GM06990 (cell line): ENCODE data around the gene KLC4.
"Not testable (repeated sequence)": the region's sequence is repeated elsewhere in the genome, so short reads cannot be mapped to it uniquely, and the experiment has no call there.

Source experiments
- DNase-seq: peaks from one replicate; pipeline ENCODE4 v3.0.0-alpha.2; 2011; ENCODE audit not compliant: insufficient read length; ENCODE audit errors: extremely low read depth
- H3K27me3 ChIP-seq: replicated peaks from 2 replicates; pipeline ENCODE4 v1.6.0; 2011; ENCODE audit warnings: low read length; ENCODE audit not compliant: control insufficient read depth, insufficient read depth
- H3K36me3 ChIP-seq: 2 replicates; pipeline ENCODE4 v1.5.1; 2011; ENCODE audit warnings: low read length; ENCODE audit not compliant: control insufficient read depth, insufficient read depth
- H3K4me3 ChIP-seq: replicated peaks from 2 replicates; pipeline ENCODE4 v1.5.1; 2011; ENCODE audit warnings: low read depth, mild to moderate bottlenecking, control low read depth, low read length
- CTCF ChIP-seq: IDR thresholded peaks from 2 replicates; pipeline ENCODE4 v1.5.1; 2011; ENCODE audit warnings: low read length, control low read depth, mild to moderate bottlenecking, inconsistent platforms; ENCODE audit not compliant: insufficient read depth, poor library complexity, severe bottlenecking

KLC4 gene

GRCh38 chr6:43037706-43038105 is 21.7 kb upstream of the KLC4 start:
- no peak for TF ChIP-seq CTCF
- no peak overlapping the region for H3K4me3 ChIP-seq
- H3K27me3 ChIP-seq, result no peaks in the 10 kb centered on the region
- no peak for DNase-seq
- peaks cover 27% of the 10 kb centered on the region for H3K36me3 ChIP-seq

GRCh38 chr6:43038727-43039126 is 20.7 kb upstream of the KLC4 start:
- H3K4me3 ChIP-seq, result no peak overlapping the region
- peaks cover 36% of the 10 kb centered on the region for H3K36me3 ChIP-seq
- DNase-seq, result no peak
- H3K27me3 ChIP-seq, result no peaks in the 10 kb centered on the region
- TF ChIP-seq CTCF, result no peak

DNA sequence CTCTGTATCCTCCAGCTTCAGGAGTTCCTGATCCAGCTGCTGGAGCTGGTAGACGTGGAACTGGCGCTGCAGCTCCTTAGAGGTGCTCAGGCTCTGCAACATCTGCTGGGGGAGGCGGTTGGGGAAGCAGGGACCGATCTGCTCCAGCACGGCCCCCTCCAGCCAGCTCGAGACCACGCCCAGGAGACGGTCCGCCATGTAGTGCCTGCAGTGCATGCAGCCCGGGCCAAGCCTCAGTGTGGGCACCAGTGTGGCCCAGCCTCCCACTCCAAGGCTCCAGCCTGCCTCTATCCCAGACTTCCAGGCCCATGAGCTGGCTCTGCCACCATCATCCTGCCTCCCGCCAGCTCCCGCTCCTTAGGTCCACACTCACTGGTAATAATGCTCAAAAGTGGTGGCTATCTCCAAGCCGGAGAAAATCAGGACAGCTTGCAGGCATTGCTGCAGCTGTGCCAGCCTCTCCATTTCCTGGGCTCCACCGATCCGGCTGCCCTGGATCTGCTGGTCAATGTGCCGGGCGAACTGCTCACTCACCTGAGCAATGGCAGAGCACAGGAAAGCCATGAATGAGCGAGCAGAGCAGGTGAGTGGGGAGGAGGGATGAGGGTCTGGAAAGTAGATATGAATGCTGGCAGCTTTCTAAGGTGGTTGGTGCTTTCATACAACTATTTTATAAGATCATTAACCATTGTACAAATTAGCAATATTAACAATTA is 18.7 kb upstream of the KLC4 start:
- Histone ChIP-seq H3K36me3 (peaks cover 34% of the 10 kb centered on the region), H3K27me3 (no peaks in the 10 kb centered on the region), H3K4me3 (no peak overlapping the region)
- no peak for TF ChIP-seq CTCF
- DNase-seq, result no peak

- DNase-seq, H3K4me3 ChIP-seq, H3K27me3 ChIP-seq: not testable (repeated sequence)
- H3K36me3 ChIP-seq, result peaks cover 35% of the 10 kb centered on the region
These were observed 18.0 kb upstream of the KLC4 start for GRCh38 chr6:43041475-43041874.

GRCh38 chr6:43043310-43043709 is 16.1 kb upstream of the KLC4 start:
- no peaks in the 10 kb centered on the region for H3K27me3 ChIP-seq
- no peak overlapping the region for H3K4me3 ChIP-seq
- H3K36me3 ChIP-seq, result peaks cover 34% of the 10 kb centered on the region
- DNase-seq, result no peak
- TF ChIP-seq CTCF, result no peak

DNA sequence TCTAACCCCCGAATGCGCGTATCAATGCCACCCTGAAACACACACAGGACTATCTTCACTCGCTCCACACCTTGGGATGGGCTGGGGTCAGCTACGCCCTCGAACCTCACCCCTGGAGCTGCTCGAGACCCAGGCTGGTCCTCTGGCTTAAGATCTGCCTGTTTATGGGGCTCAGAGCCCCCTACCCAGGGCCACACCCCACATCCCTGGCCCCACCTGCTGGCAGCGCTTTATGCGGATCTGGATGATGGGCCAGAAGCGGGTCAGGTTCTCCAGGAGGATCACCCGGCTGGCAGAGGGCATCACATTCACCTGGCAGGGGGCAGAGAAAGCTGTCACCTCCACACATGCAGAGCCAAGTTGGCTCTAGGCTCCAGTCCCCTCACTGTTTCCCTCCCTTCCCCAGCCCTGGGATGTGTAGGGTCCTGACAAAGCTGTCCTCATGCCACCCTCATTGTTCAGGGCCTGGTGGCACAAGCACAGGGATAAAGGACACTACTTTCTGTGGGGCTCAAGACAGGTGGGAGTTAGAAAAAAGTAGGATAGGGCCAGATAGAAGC is 14.0 kb upstream of the KLC4 start:
- TF ChIP-seq CTCF, result no peak
- peaks cover 40% of the 10 kb centered on the region for H3K36me3 ChIP-seq
- DNase-seq, result no peak
- H3K4me3 ChIP-seq, result no peak overlapping the region
- H3K27me3 ChIP-seq, result no peaks in the 10 kb centered on the region
